IMR-90 (cell line): ENCODE data around the gene MRC1. TPM values are rescaled to one million over a fixed set of nuclear protein-coding genes. Genes with fewer than 3 reads are reported as not detected.

Source experiments
- ATAC-seq: fragments of 200-7000 bp; cut with Tn5 transposase; 2 replicates; pipeline ENCODE4 v1.9.1; 2020; ENCODE audit warnings: low read depth, mild to moderate bottlenecking, moderate library complexity
- BruUV-seq: library from RNA; stranded (reverse); fragments of 400-500 nt; replicated peaks from 2 replicates; lab custom pipeline; 2021; lab: Mats Ljungman, UMichigan
- CTCF ChIA-PET: fragments of 300-600 bp; formaldehyde crosslinking; extraction: SDS; loops from one replicate; lab custom pipeline; 2021; ENCODE audit warnings: antibody characterized with exemption; lab: Yijun Ruan, JAX
- POLR2A ChIA-PET: fragments of 300-600 bp; sonication (Branson Sonifier 250); formaldehyde crosslinking; loops from one replicate; lab custom pipeline; 2022; ENCODE audit warnings: antibody characterized with exemption; ENCODE audit not compliant: unreplicated experiment; lab: Charles Lee
- DNase-seq: peaks from one replicate; pipeline ENCODE4 v3.0.0; 2013
- H2AFZ ChIP-seq: replicated peaks from 2 replicates; pipeline ENCODE3; 2013; ENCODE audit warnings: low read length, mild to moderate bottlenecking; ENCODE audit not compliant: poor library complexity
- H2AK5ac ChIP-seq: 2 replicates; pipeline ENCODE4 v1.6.1; 2013; ENCODE audit warnings: low read depth, low read length, inconsistent platforms
- H2AK9ac ChIP-seq: replicated peaks from 2 replicates; pipeline ENCODE3; 2013; ENCODE audit warnings: mild to moderate bottlenecking, low read depth, low read length, moderate library complexity; ENCODE audit not compliant: poor library complexity
- H2BK120ac ChIP-seq: 2 replicates; pipeline ENCODE4 v1.6.1; 2013; ENCODE audit warnings: low read depth, low read length, inconsistent platforms
- H2BK15ac ChIP-seq: 3 replicates; pipeline ENCODE4 v1.6.1; 2013; ENCODE audit warnings: low read depth, low read length, inconsistent platforms
- H2BK20ac ChIP-seq: 2 replicates; pipeline ENCODE4 v1.6.1; 2013; ENCODE audit warnings: low read depth, mild to moderate bottlenecking, inconsistent platforms, low read length, moderate library complexity
- H2BK5ac ChIP-seq: 2 replicates; pipeline ENCODE4 v1.6.1; 2013; ENCODE audit warnings: mild to moderate bottlenecking, low read depth, low read length, inconsistent platforms; ENCODE audit not compliant: poor library complexity, severe bottlenecking
- H3K14ac ChIP-seq: replicated peaks from 2 replicates; pipeline ENCODE4 v1.6.1; 2013; ENCODE audit warnings: low read depth, low read length, inconsistent platforms
- H3K18ac ChIP-seq: 2 replicates; pipeline ENCODE4 v1.6.1; 2013; ENCODE audit warnings: low read depth, low read length, control low read depth
- H3K23ac ChIP-seq: 2 replicates; pipeline ENCODE4 v1.6.1; 2013; ENCODE audit warnings: low read depth, low read length, inconsistent platforms
- H3K27ac ChIP-seq: 2 replicates; pipeline ENCODE4 v1.5.1; 2013; ENCODE audit warnings: mild to moderate bottlenecking, control low read depth, low read length; ENCODE audit not compliant: insufficient read depth
- H3K27me3 ChIP-seq: 2 replicates; pipeline ENCODE4 v1.6.1; 2013; ENCODE audit warnings: low read length; ENCODE audit not compliant: control insufficient read depth, insufficient read depth
- H3K36me3 ChIP-seq: 2 replicates; pipeline ENCODE4 v1.6.1; 2013; ENCODE audit warnings: low read length, mixed read lengths; ENCODE audit not compliant: control insufficient read depth, insufficient read depth
- H3K4ac ChIP-seq: 2 replicates; pipeline ENCODE4 v1.6.1; 2013; ENCODE audit warnings: low read depth, low read length, inconsistent platforms
- H3K4me1 ChIP-seq: 2 replicates; pipeline ENCODE4 v1.6.1; 2013; ENCODE audit warnings: low read length, mixed read lengths; ENCODE audit not compliant: control insufficient read depth, insufficient read depth
- H3K4me2 ChIP-seq: 2 replicates; pipeline ENCODE4 v1.6.1; 2013; ENCODE audit warnings: low read depth, mild to moderate bottlenecking, control low read depth, low read length, moderate library complexity
- H3K4me3 ChIP-seq: 2 replicates; pipeline ENCODE4 v1.5.1; 2013; ENCODE audit warnings: low read depth, mild to moderate bottlenecking, control low read depth, low read length, moderate library complexity; ENCODE audit not compliant: insufficient read depth
- H3K56ac ChIP-seq: 2 replicates; pipeline ENCODE4 v1.6.1; 2013; ENCODE audit warnings: low read length, inconsistent platforms; ENCODE audit not compliant: insufficient read depth; ENCODE audit errors: extremely low read depth
- H3K79me1 ChIP-seq, 2 experiments: 2 replicates each; pipeline ENCODE4 v1.6.1; 2013; ENCODE audit warnings: low read length in 2 of 2, inconsistent platforms in 1 of 2, low read depth in 1 of 2
- H3K9ac ChIP-seq: 2 replicates; pipeline ENCODE4 v1.6.1; 2013; ENCODE audit warnings: low read depth, low read length, control low read depth
- H3K9me1 ChIP-seq: 2 replicates; pipeline ENCODE4 v1.6.1; 2013; ENCODE audit warnings: low read length, inconsistent platforms; ENCODE audit not compliant: insufficient read depth
- H3K9me3 ChIP-seq: 2 replicates; pipeline ENCODE4 v1.6.1; 2013; ENCODE audit warnings: low read length; ENCODE audit not compliant: control insufficient read depth, insufficient read depth
- H4K20me1 ChIP-seq: 2 replicates; pipeline ENCODE4 v1.6.1; 2013; ENCODE audit warnings: low read length, inconsistent platforms; ENCODE audit not compliant: insufficient read depth
- H4K5ac ChIP-seq: 2 replicates; pipeline ENCODE4 v1.6.1; 2013; ENCODE audit warnings: mild to moderate bottlenecking, low read depth, low read length, control low read depth
- H4K8ac ChIP-seq, 2 experiments: 2 replicates each; pipeline ENCODE4 v1.6.1; 2013; ENCODE audit warnings: low read depth in 2 of 2, low read length in 2 of 2, control low read depth in 1 of 2, inconsistent platforms in 1 of 2
- H4K91ac ChIP-seq: 2 replicates; pipeline ENCODE4 v1.6.1; 2013; ENCODE audit warnings: low read depth, low read length, inconsistent platforms; ENCODE audit not compliant: insufficient read depth
- BHLHE40 ChIP-seq: fragments of 150-350 bp; IDR thresholded peaks from 2 replicates; pipeline ENCODE4 v1.6.1; 2016; ENCODE audit warnings: mild to moderate bottlenecking, low read depth, low read length
- RCOR1 ChIP-seq: IDR thresholded peaks from 2 replicates; pipeline ENCODE4 v1.6.1; 2012; ENCODE audit warnings: mild to moderate bottlenecking, low read length, improper control_type of control experiment; ENCODE audit not compliant: insufficient replicate concordance
- WGBS, 2 experiments: methylation state at CpG; one replicate each; pipeline versions ENCODE4 v1.1.5 to v1.1.7; 2013; ENCODE audit warnings: missing lambda C conversion rate in 2 of 2; ENCODE audit not compliant: insufficient read length in 1 of 2; ENCODE audit errors: extremely low coverage in 2 of 2; 5-methylcytosine and 5-hydroxymethylcytosine counted together
- dilution Hi-C: fragments of 300-500 bp; cut with HindIII; formaldehyde crosslinking; loops from one replicate; pipeline ENCODE4 v1.14.3; 2018; ENCODE audit warnings: low sequenced_read_pairs; ENCODE audit not compliant: unreplicated experiment
- in situ Hi-C: fragments of 300-500 bp; cut with MboI; formaldehyde crosslinking; loops from 3 replicates; pipeline ENCODE4 v1.14.3; 2019; ENCODE audit warnings: low sequenced_read_pairs, inconsistent platforms, mixed read lengths
- intact Hi-C: fragments of 100-400 bp; cut with micrococcal nuclease; formaldehyde crosslinking; loops from 2 replicates; pipeline ENCODE4 v1.10.0; 2022
- polyA plus RNA-seq, 3 experiments: library from polyadenylated mRNA; depleted of rRNA; stranded (reverse); fragments of >200 nt; gene quantifications; 2 replicates each; pipeline ENCODE4 v1.2.3, GENCODE V29; 2012; ENCODE audit warnings: low replicate concordance in 1 of 3
- total RNA-seq: library from RNA; depleted of rRNA; stranded (reverse); fragments of >200 nt; gene quantifications from 2 replicates; pipeline ENCODE4 v1.2.3, GENCODE V29; 2012
- TF ChIP-seq, protein P1 (sequence below): fragments of 150-350 bp; IDR thresholded peaks from 2 replicates; pipeline ENCODE4 v1.6.1; 2016; ENCODE audit warnings: low read depth, mild to moderate bottlenecking, low read length, moderate library complexity, borderline replicate concordance

Gene MRC1
- total and polyA plus RNA-seq, 2 of the 4 experiments (the other 2 are of a cell fraction): not detected

DNA sequence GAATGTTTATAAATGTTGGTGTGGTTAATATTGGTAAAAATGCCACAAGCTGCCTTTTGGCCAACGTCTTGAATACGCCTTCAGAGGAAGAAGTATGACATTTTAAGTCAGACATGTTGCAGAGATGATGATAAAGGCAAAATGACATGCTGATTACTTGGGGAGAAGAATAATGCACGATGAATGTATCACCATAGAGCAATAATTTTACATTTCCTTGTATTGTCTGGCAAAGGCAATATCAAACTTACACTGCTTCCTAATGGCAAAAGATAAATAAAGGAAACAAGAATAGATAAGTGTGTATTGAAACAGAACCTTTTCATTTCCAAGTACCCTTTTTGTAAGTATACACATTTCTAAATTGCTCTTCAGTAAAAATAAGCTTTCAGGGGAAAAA, 8.6 kb downstream of the MRC1 start:
- TF ChIP-seq, protein P1, sequence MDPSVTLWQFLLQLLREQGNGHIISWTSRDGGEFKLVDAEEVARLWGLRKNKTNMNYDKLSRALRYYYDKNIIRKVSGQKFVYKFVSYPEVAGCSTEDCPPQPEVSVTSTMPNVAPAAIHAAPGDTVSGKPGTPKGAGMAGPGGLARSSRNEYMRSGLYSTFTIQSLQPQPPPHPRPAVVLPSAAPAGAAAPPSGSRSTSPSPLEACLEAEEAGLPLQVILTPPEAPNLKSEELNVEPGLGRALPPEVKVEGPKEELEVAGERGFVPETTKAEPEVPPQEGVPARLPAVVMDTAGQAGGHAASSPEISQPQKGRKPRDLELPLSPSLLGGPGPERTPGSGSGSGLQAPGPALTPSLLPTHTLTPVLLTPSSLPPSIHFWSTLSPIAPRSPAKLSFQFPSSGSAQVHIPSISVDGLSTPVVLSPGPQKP: no peak
- no peak for TF ChIP-seq RCOR1
- no peak for TF ChIP-seq BHLHE40
- Histone ChIP-seq H2BK120ac (no peak overlapping the region), H4K5ac (no peak overlapping the region), H3K18ac (no peak overlapping the region), H3K9me1 (no peaks in the 10 kb centered on the region), H2AK9ac (no peak overlapping the region), H3K4me1 (no peaks in the 10 kb centered on the region), H2AFZ (no peak overlapping the region), H2BK15ac (no peak overlapping the region), H3K27me3 (peaks cover 13% of the 10 kb centered on the region), H2BK5ac (no peak overlapping the region), H3K4me3 (no peak overlapping the region), H3K9ac (no peak overlapping the region), H2AK5ac (no peak overlapping the region), H3K14ac (no peak overlapping the region), H3K9me3 (no peaks in the 10 kb centered on the region), H4K8ac (no peak overlapping the region), H3K27ac (no peak overlapping the region), H4K20me1 (no peaks in the 10 kb centered on the region), H2BK20ac (no peak overlapping the region), H3K79me1 (no peaks in the 10 kb centered on the region), H4K91ac (no peak overlapping the region), H3K23ac (no peak overlapping the region), H3K4ac (no peak overlapping the region), H3K4me2 (no peak overlapping the region), H3K56ac (no peak overlapping the region), H3K36me3 (no peaks in the 10 kb centered on the region)
- dilution Hi-C loops: no loop called here
- ChIA-PET CTCF (no interaction called here), POLR2A (no interaction called here)
- no peak for ATAC-seq
- in situ Hi-C loops: no loop called here
- no peak for DNase-seq
- BruUV-seq: no TSS peak
- WGBS, 2 experiments: no CpG with 5 or more reads among the region's 3 CpGs
- intact Hi-C loops: no loop called here
